ENCODE data around the gene TAOK1.

GRCh38 chr17:29378500-29378899, 11.7 kb upstream of the TAOK1 start:
- no peak for TF ChIP-seq SRF (IDR thresholded peaks at IDR 0.05; ENCODE audit: low read depth in 2 of 2, low read length in 2 of 2)
- TF ChIP-seq MAX (IDR thresholded peaks at IDR 0.05; ENCODE audit: low read depth, low read length): no peak
- TF ChIP-seq SP1 (IDR thresholded peaks at IDR 0.05; ENCODE audit: low read depth, low read length): no peak
- no peak for TF ChIP-seq NR2C2 (IDR thresholded peaks at IDR 0.05; ENCODE audit: borderline replicate concordance, control insufficient read depth, insufficient read length, low read depth)
- no peak for TF ChIP-seq POLR2AphosphoS5 (IDR thresholded peaks at IDR 0.05; ENCODE audit: low read length)
- no peak for TF ChIP-seq CTCF (IDR thresholded peaks at IDR 0.05 in 2 of 3, conservative IDR thresholded peaks at IDR 0.05 in 1 of 3; ENCODE audit: control insufficient read depth in 2 of 3, extremely low read depth in 1 of 3, insufficient read depth in 1 of 3, low read depth in 3 of 3, low read length in 3 of 3)
- TF ChIP-seq RELA (IDR thresholded peaks at IDR 0.05; ENCODE audit: borderline replicate concordance, partially characterized antibody): no peak
- no peak for TF ChIP-seq MXI1 (IDR thresholded peaks at IDR 0.05; ENCODE audit: low read depth, low read length)
- no peak for TF ChIP-seq BHLHE40 (IDR thresholded peaks at IDR 0.05; ENCODE audit: borderline replicate concordance in 1 of 2, low read depth in 2 of 2, low read length in 1 of 2)
- TF ChIP-seq HDAC6 (IDR thresholded peaks at IDR 0.05; ENCODE audit: unreplicated experiment): no peak
- TF ChIP-seq RAD21 (IDR thresholded peaks at IDR 0.05; ENCODE audit: insufficient read depth, low read depth, low read length): no peak

Measured in GM12878 (cell line).